K562 (cell line): ENCODE data around the gene ZNF800. TPM values are rescaled to one million over a fixed set of nuclear protein-coding genes. Genes with fewer than 3 reads are reported as not detected.

Source experiments
- BACH1 ChIP-seq: fragments of 200-800 bp; sonication (Bioruptor generic); IDR thresholded peaks from 2 replicates; pipeline ENCODE4 v1.6.1; 2016; ENCODE audit warnings: missing genetic modification characterization, missing compliant biosample characterization
- CBX3 ChIP-seq, 2 experiments: IDR thresholded peaks; 1 replicate in 1 of 2; 2 replicates in 1 of 2; pipeline ENCODE4 v1.6.1; 2012; ENCODE audit warnings: inconsistent platforms in 2 of 2, low read length in 2 of 2, borderline replicate concordance in 1 of 2, control low read depth in 1 of 2
- CCAR2 ChIP-seq: fragments of 200-400 bp; formaldehyde crosslinking; IDR thresholded peaks from 2 replicates; pipeline ENCODE4 v1.6.1; 2017; ENCODE audit warnings: mild to moderate bottlenecking, low read depth, low read length
- ETV6 ChIP-seq, 3 experiments: fragments of 150-350 bp in 1 of 3; sonication (generic) in 1 of 3; formaldehyde crosslinking in 1 of 3; IDR thresholded peaks; 2 replicates each; pipeline versions ENCODE4 v1.6.1 to v1.8.0; 2014 to 2022; ENCODE audit warnings: borderline replicate concordance in 2 of 3, low read depth in 2 of 3, antibody characterized with exemption in 1 of 3, low read length in 1 of 3, mild to moderate bottlenecking in 1 of 3, missing genetic modification reagents in 1 of 3
- FOSL1 ChIP-seq: fragments of 200-800 bp; sonication (Bioruptor generic); conservative IDR thresholded peaks from 2 replicates; pipeline ENCODE4 v1.6.1; 2016; ENCODE audit warnings: missing genetic modification characterization, missing compliant biosample characterization
- GTF3C2 ChIP-seq: IDR thresholded peaks from 3 replicates; pipeline ENCODE4 v1.6.1; 2011; ENCODE audit warnings: borderline replicate concordance, mild to moderate bottlenecking, moderate library complexity; ENCODE audit not compliant: insufficient read length; ENCODE audit errors: extremely low read depth
- HMBOX1 ChIP-seq: sonication (generic); IDR thresholded peaks from 2 replicates; pipeline ENCODE4 v1.6.1; 2016
- HMGN3 ChIP-seq: IDR thresholded peaks from 2 replicates; pipeline ENCODE4 v1.6.1; 2011; ENCODE audit warnings: borderline replicate concordance, low read depth, mild to moderate bottlenecking, mixed read lengths, low read length; ENCODE audit not compliant: insufficient read length; ENCODE audit errors: extremely low read depth
- ILF3 ChIP-seq: fragments of 450-650 bp; IDR thresholded peaks from 2 replicates; pipeline ENCODE4 v1.6.1; 2018; ENCODE audit warnings: antibody characterized with exemption, mild to moderate bottlenecking, moderate library complexity, borderline replicate concordance
- NR2C2 ChIP-seq, 2 experiments: fragments of 200-800 bp in 1 of 2; sonication (Bioruptor generic) in 1 of 2; sonication (generic) in 1 of 2; formaldehyde crosslinking in 1 of 2; IDR thresholded peaks; 2 replicates each; pipeline versions ENCODE4 v1.6.1 to v1.8.0; 2016 to 2022; ENCODE audit warnings: mild to moderate bottlenecking in 1 of 2, missing compliant biosample characterization in 1 of 2, missing genetic modification characterization in 1 of 2, missing genetic modification reagents in 1 of 2
- SAP30 ChIP-seq: fragments of 200-600 bp; sonication (generic); IDR thresholded peaks from 2 replicates; pipeline ENCODE4 v1.6.1; 2012; ENCODE audit warnings: borderline replicate concordance, low read depth, mild to moderate bottlenecking, moderate library complexity, low read length, control low read depth, inconsistent platforms; ENCODE audit not compliant: insufficient read depth, poor library complexity, severe bottlenecking
- SIRT6 ChIP-seq: IDR thresholded peaks from one replicate; pipeline ENCODE4 v1.6.1; 2012; ENCODE audit warnings: low read depth, mild to moderate bottlenecking, control low read depth, inconsistent platforms, low read length, moderate library complexity
- SP2 ChIP-seq: IDR thresholded peaks from 2 replicates; pipeline ENCODE4 v1.6.1; 2011; ENCODE audit warnings: mild to moderate bottlenecking, low read depth, low read length, moderate library complexity; ENCODE audit not compliant: poor library complexity, severe bottlenecking; ENCODE audit errors: extremely low read depth
- STAG1 ChIP-seq: sonication (generic); formaldehyde crosslinking; IDR thresholded peaks from 2 replicates; pipeline ENCODE4 v1.5.0; 2020; ENCODE audit warnings: missing genetic modification reagents, borderline replicate concordance
- TAF7 ChIP-seq: fragments of 450-650 bp; IDR thresholded peaks from 2 replicates; pipeline ENCODE4 v1.6.1; 2016; ENCODE audit warnings: missing genetic modification characterization, missing compliant biosample characterization
- TAF9B ChIP-seq: fragments of 450-650 bp; IDR thresholded peaks from 2 replicates; pipeline ENCODE4 v1.6.1; 2018; ENCODE audit warnings: mild to moderate bottlenecking; ENCODE audit not compliant: partially characterized antibody
- TEAD4 ChIP-seq, 2 experiments: sonication (generic) in 1 of 2; formaldehyde crosslinking in 1 of 2; IDR thresholded peaks; 2 replicates each; pipeline versions ENCODE4 v1.6.1 to v1.8.0; 2012 to 2022; ENCODE audit warnings: borderline replicate concordance in 1 of 2, inconsistent platforms in 1 of 2, low read length in 1 of 2, mild to moderate bottlenecking in 1 of 2, missing genetic modification reagents in 1 of 2
- ZNF174 ChIP-seq: fragments of 250-450 bp; sonication (Bioruptor Pico); IDR thresholded peaks from 2 replicates; pipeline ENCODE4 v1.4.0; 2020; ENCODE audit warnings: mild to moderate bottlenecking
- ZNF408 ChIP-seq: fragments of 250-450 bp; sonication (Bioruptor Pico); IDR thresholded peaks from 2 replicates; pipeline ENCODE4 v1.4.0; 2020; ENCODE audit warnings: low read depth, mild to moderate bottlenecking, moderate library complexity
- ZNF655 ChIP-seq: fragments of 250-450 bp; sonication (Bioruptor Pico); IDR thresholded peaks from 2 replicates; pipeline ENCODE4 v1.5.0; 2021
- ZNF830 ChIP-seq: fragments of 250-450 bp; sonication (Bioruptor Pico); IDR thresholded peaks from 2 replicates; pipeline ENCODE4 v1.5.0; 2021; ENCODE audit warnings: mild to moderate bottlenecking
- polyA plus RNA-seq, 8 experiments: library from polyadenylated mRNA; depleted of rRNA in 4 of 8; stranded (reverse) in 5 of 8; unstranded in 3 of 8; fragments of >200 nt; fragmentation: Nextera tagmentation in 2 of 8; fragmentation: Illumina TruSeq in 1 of 8; extraction: Ambion mirVana in 2 of 8; extraction: Trizol in 1 of 8; gene quantifications; 2 replicates each; pipeline versions ENCODE4 v1.2.1 to v1.2.3, GENCODE V29; 2011 to 2014; ENCODE audit warnings: inconsistent platforms in 1 of 8, missing spikeins in 1 of 8
- total RNA-seq, 7 experiments: library from RNA; depleted of rRNA in 6 of 7; stranded (reverse); fragments of >200 nt in 6 of 7; fragmentation: Illumina TruSeq in 2 of 7; extraction: Trizol in 2 of 7; gene quantifications; 2 replicates each; pipeline versions ENCODE4 v1.2.1 to v1.2.3, GENCODE V29; 2011 to 2021; ENCODE audit warnings: low replicate concordance in 1 of 7

The ZNF800 gene
- total and polyA plus RNA-seq, 9 of the 15 experiments (the other 6 are each of a cell fraction or from before 2014, with no cell fraction given), result 7.5 to 58.3 (median 33.4) TPM

- TF ChIP-seq TAF9B (no peak), NR2C2 (CRISPR knock-in tag; IDR thresholded peaks at IDR 0.05) (no peak), NR2C2 (tag; IDR thresholded peaks at IDR 0.05) (no peak), SAP30 (peak; percentile 24), ILF3 (no peak), TAF7 (tag) (no peak), FOSL1 (no peak), ZNF408 (CRISPR knock-in tag) (no peak), GTF3C2 (no peak), ETV6 (IDR thresholded peaks at IDR 0.05; ENCODE audit: borderline replicate concordance in 1 of 2, low read depth in 2 of 2, low read length in 1 of 2) (no peak), ETV6 (CRISPR knock-in tag; IDR thresholded peaks at IDR 0.05; ENCODE audit: borderline replicate concordance) (no peak; the same call in 1 of the 2 replicates), HMBOX1 (no peak), ZNF830 (peak; percentile 97), TEAD4 (IDR thresholded peaks at IDR 0.05; ENCODE audit: low read length) (no peak), TEAD4 (CRISPR knock-in tag; IDR thresholded peaks at IDR 0.05; ENCODE audit: borderline replicate concordance) (peak; percentile 86; the same call in 1 of the 2 replicates), ZNF655 (CRISPR knock-in tag) (no peak), HMGN3 (no peak), ZNF174 (CRISPR knock-in tag) (no peak), CBX3 (IDR thresholded peaks at IDR 0.05; ENCODE audit: borderline replicate concordance in 1 of 2, low read length in 2 of 2) (no peak; a peak in 1 of 3 replicates), CCAR2 (no peak), SP2 (no peak), STAG1 (CRISPR knock-in tag) (no peak), BACH1 (tag) (no peak), SIRT6 (no peak)
Measured at GRCh38 chr7:127392182-127392565, 334 bp downstream of the ZNF800 start (continued).
